ENCODE measurements around the gene SZT2. TPM values are rescaled to one million over a fixed set of nuclear protein-coding genes. Genes with fewer than 3 reads are reported as not detected.
A peak's percentile ranks its signal among the peaks of the same experiment; 100 is the strongest.

SZT2 gene
- total and polyA plus RNA-seq, 2 of the 4 experiments (the other 2 are of a cell fraction) = 9.5 to 14.3 TPM

GRCh38 chr1:43414634-43415223 is 25.0 kb downstream of the SZT2 start:
- Histone ChIP-seq H3K27me3 (ENCODE audit: control insufficient read depth, insufficient read depth, low read length) (no peaks in the 10 kb centered on the region), H3K9me3 (ENCODE audit: control insufficient read depth, insufficient read depth, low read length) (no peaks in the 10 kb centered on the region), H2AK5ac (ENCODE audit: low read depth, low read length) (no peak overlapping the region), H3K79me1 (ENCODE audit: low read depth in 1 of 2, low read length in 2 of 2) (peaks cover 0 to 6% of the 10 kb centered on the region in 2 experiments; a peak in 2 of 4 replicates), H3K36me3 (ENCODE audit: control insufficient read depth, insufficient read depth, low read length) (peaks cover 35% of the 10 kb centered on the region), H3K27ac (ENCODE audit: insufficient read depth, low read length) (no peak overlapping the region), H3K9me1 (ENCODE audit: insufficient read depth, low read length) (no peaks in the 10 kb centered on the region), H3K4ac (ENCODE audit: low read depth, low read length) (no peak overlapping the region), H2BK5ac (ENCODE audit: low read depth, low read length, poor library complexity, severe bottlenecking) (no peak overlapping the region), H2AK9ac (replicated peaks; ENCODE audit: low read depth, low read length, poor library complexity) (no peak overlapping the region), H4K8ac (ENCODE audit: low read depth in 2 of 2, low read length in 2 of 2) (no peak overlapping the region), H3K4me2 (ENCODE audit: low read depth, low read length) (no peak overlapping the region), H3K4me3 (ENCODE audit: insufficient read depth, low read depth, low read length) (no peak overlapping the region), H2BK15ac (ENCODE audit: low read depth, low read length) (no peak overlapping the region), H2AFZ (replicated peaks; ENCODE audit: low read length, poor library complexity) (no peak overlapping the region), H3K23ac (ENCODE audit: low read depth, low read length) (no peak overlapping the region), H3K4me1 (ENCODE audit: control insufficient read depth, insufficient read depth, low read length) (no peaks in the 10 kb centered on the region), H4K91ac (ENCODE audit: insufficient read depth, low read depth, low read length) (no peak overlapping the region), H2BK120ac (ENCODE audit: low read depth, low read length) (no peak overlapping the region), H3K18ac (ENCODE audit: low read depth, low read length) (no peak overlapping the region), H3K14ac (replicated peaks; ENCODE audit: low read depth, low read length) (no peak overlapping the region), H2BK20ac (ENCODE audit: low read depth, low read length) (no peak overlapping the region), H3K9ac (ENCODE audit: low read depth, low read length) (no peak overlapping the region), H4K5ac (ENCODE audit: low read depth, low read length) (no peak overlapping the region), H4K20me1 (ENCODE audit: insufficient read depth, low read length) (no peaks in the 10 kb centered on the region), H3K56ac (ENCODE audit: extremely low read depth, insufficient read depth, low read length) (no peak overlapping the region)
- ATAC-seq (ENCODE audit: low read depth) = peak; percentile 88
- dilution Hi-C loops (cut with HindIII; ENCODE audit: low sequenced_read_pairs, unreplicated experiment) = no loop called here
- POLR2A ChIA-PET (ENCODE audit: unreplicated experiment) = no interaction called here
- WGBS, 2 experiments (ENCODE audit: extremely low coverage in 2 of 2, insufficient read length in 1 of 2) = 74% methylated on average over 3 of the region's 5 CpGs; no CpG with 5 or more reads in 1 of the 2 experiments
- in situ Hi-C loops (cut with MboI; ENCODE audit: low sequenced_read_pairs) = loop anchor here (5.0 to 25.0 kb wide), 2 partner anchors 187 to 502 kb away; no protein-coding TSS in a partner anchor
- no TSS peak for BruUV-seq (replicated peaks)
- intact Hi-C loops (cut with micrococcal nuclease) = loop anchor here (1.0 to 5.0 kb wide), 3 partner anchors 176 to 502 kb away; no protein-coding TSS in a partner anchor
- peak; percentile 83 for TF ChIP-seq RAD21 (IDR thresholded peaks at IDR 0.05; ENCODE audit: low read length)
- TF ChIP-seq MAFK (IDR thresholded peaks at IDR 0.05; ENCODE audit: low read depth, low read length) = no peak
- no peak for TF ChIP-seq POLR2A (IDR thresholded peaks at IDR 0.05; ENCODE audit: low read depth, low read length)
- TF ChIP-seq CTCF (conservative IDR thresholded peaks at IDR 0.05; ENCODE audit: low read depth, low read length) = peak; percentile 66
- TF ChIP-seq ELK1 (IDR thresholded peaks at IDR 0.05; ENCODE audit: borderline replicate concordance, low read depth, low read length) = no peak
- TF ChIP-seq NFE2L2 (IDR thresholded peaks at IDR 0.05; ENCODE audit: low read depth, low read length) = no peak
- TF ChIP-seq CEBPB (IDR thresholded peaks at IDR 0.05; ENCODE audit: low read depth, low read length) = no peak
- no peak for TF ChIP-seq USF2 (IDR thresholded peaks at IDR 0.05; ENCODE audit: low read depth, low read length)
- no peak for TF ChIP-seq MXI1 (IDR thresholded peaks at IDR 0.05; ENCODE audit: borderline replicate concordance, low read depth, low read length)
- peak; percentile 84 for TF ChIP-seq SMC3 (IDR thresholded peaks at IDR 0.05; ENCODE audit: low read depth, low read length)
- no peak for TF ChIP-seq BHLHE40 (IDR thresholded peaks at IDR 0.05; ENCODE audit: low read depth, low read length)
- TF ChIP-seq CHD1 (IDR thresholded peaks at IDR 0.05; ENCODE audit: low read depth, low read length) = no peak
- no peak for TF ChIP-seq MAZ (IDR thresholded peaks at IDR 0.05; ENCODE audit: borderline replicate concordance, low read depth, low read length)
- no peak for TF ChIP-seq FOS (IDR thresholded peaks at IDR 0.05; ENCODE audit: low read depth, low read length)
- CTCF ChIA-PET = interaction anchor here (0.6 to 0.8 kb wide), 3 partner anchors 9 to 190 kb away, joined by 3 to 10 read pairs (median 4); no protein-coding TSS in a partner anchor
- peak; percentile 52 for DNase-seq
